ENCODE results near the gene DRGX. TPM values are rescaled to one million over a fixed set of nuclear protein-coding genes. Genes with fewer than 3 reads are reported as not detected.

Gene DRGX
- total RNA-seq, 1 donor from 2014 or later = not detected

DNA sequence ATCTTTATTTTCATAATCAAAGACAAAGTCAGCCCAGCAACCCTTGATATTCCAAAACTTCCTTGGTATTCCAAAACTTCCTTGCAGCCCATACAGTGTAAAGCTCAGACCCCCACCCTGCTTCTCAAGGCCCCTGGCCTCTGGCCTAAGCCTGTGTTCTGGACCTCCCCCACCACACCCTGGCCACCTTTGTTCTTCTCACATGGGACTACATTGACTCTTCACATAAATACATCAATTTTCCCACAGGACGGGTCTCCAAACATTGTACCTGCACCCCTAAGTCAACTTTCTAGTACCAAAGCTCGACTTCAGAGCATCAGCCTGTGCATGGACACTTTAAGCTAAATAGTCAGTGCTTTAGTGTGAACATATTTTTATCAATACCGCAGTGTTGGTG, 40.7 kb downstream of the DRGX start:
- DNase-seq = no peak
- H3K9me3 ChIP-seq (replicated peaks) = peaks cover 14% of the 10 kb centered on the region
- no peak overlapping the region for H3K4me3 ChIP-seq
- H3K27ac ChIP-seq (replicated peaks) = no peak overlapping the region
- intact Hi-C loops (cut with micrococcal nuclease) = no loop called here
- TF ChIP-seq, protein P1, sequence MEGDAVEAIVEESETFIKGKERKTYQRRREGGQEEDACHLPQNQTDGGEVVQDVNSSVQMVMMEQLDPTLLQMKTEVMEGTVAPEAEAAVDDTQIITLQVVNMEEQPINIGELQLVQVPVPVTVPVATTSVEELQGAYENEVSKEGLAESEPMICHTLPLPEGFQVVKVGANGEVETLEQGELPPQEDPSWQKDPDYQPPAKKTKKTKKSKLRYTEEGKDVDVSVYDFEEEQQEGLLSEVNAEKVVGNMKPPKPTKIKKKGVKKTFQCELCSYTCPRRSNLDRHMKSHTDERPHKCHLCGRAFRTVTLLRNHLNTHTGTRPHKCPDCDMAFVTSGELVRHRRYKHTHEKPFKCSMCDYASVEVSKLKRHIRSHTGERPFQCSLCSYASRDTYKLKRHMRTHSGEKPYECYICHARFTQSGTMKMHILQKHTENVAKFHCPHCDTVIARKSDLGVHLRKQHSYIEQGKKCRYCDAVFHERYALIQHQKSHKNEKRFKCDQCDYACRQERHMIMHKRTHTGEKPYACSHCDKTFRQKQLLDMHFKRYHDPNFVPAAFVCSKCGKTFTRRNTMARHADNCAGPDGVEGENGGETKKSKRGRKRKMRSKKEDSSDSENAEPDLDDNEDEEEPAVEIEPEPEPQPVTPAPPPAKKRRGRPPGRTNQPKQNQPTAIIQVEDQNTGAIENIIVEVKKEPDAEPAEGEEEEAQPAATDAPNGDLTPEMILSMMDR (IDR thresholded peaks at IDR 0.05; ENCODE audit: borderline replicate concordance) = no peak
- H3K4me1 ChIP-seq = peaks cover 9% of the 10 kb centered on the region
- H3K36me3 ChIP-seq = no peaks in the 10 kb centered on the region
- H3K27me3 ChIP-seq (ENCODE audit: low read depth) = no peaks in the 10 kb centered on the region

DNA sequence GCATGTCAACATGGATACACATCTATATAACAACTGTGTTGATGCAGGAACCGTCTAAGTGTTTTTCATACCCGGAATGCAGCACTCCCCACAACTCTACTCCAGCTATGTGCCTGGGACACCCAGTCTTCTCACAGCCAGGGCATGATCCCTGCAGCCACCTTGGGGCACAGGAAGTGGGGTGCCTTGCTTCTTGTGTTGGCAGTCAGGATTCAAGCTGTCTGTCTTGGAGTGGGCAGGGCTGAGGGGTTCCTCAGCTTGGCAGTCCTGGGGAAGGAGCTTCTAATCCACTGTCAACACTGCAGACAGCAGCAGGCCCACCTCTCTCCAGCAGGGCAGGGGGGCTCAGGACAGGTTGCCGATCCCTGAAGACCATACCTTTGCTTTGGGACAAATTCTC, 41.3 kb downstream of the DRGX start:
- peaks cover 21% of the 10 kb centered on the region for H3K9me3 ChIP-seq (replicated peaks)
- DNase-seq = no peak
- no peaks in the 10 kb centered on the region for H3K36me3 ChIP-seq
- H3K27me3 ChIP-seq (ENCODE audit: low read depth) = no peaks in the 10 kb centered on the region
- no peak overlapping the region for H3K4me3 ChIP-seq
- TF ChIP-seq, protein P1 (IDR thresholded peaks at IDR 0.05; ENCODE audit: borderline replicate concordance) = no peak
- H3K27ac ChIP-seq (replicated peaks) = no peak overlapping the region
- peaks cover 2% of the 10 kb centered on the region for H3K4me1 ChIP-seq
- intact Hi-C loops (cut with micrococcal nuclease) = no loop called here

DNA sequence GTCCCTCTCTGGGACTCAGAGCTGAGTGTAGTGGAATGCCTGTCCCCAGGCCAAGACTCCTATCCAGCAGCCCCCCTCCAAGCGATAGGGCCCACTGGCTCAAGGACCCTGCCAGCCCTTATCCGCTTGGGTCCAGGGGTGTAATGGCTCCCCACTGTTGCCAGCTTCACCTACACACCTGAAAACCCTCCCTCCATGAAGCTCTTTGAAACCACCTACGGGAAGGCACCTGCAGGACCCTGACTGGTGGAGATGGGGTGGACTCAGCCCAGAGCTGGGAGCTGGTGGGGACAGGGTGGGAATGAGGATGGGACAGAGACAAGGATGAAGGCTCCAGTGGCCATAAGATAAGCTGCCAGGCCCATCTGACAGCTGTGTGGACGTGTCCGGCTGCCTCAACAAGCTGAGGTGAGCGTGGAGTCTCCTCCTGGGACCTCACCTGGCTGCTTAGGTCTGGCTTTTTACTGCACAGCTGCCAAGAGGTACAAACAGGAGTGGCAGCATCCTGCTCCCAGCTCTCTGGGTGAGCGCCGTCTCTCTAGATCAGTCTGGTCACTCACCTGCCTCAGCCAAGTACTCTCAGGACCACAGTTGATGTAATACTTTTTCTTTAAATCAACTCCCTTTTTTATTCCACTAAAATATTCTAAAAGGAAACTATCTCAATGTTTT, 41.9 kb downstream of the DRGX start:
- no peak overlapping the region for H3K27ac ChIP-seq (replicated peaks)
- H3K4me3 ChIP-seq = no peak overlapping the region
- no peaks in the 10 kb centered on the region for H3K4me1 ChIP-seq
- TF ChIP-seq, protein P1 (IDR thresholded peaks at IDR 0.05; ENCODE audit: borderline replicate concordance) = no peak
- no peaks in the 10 kb centered on the region for H3K36me3 ChIP-seq
- no peaks in the 10 kb centered on the region for H3K27me3 ChIP-seq (ENCODE audit: low read depth)
- intact Hi-C loops (cut with micrococcal nuclease) = no loop called here
- DNase-seq = no peak
- peaks cover 23% of the 10 kb centered on the region for H3K9me3 ChIP-seq (replicated peaks)

DNA sequence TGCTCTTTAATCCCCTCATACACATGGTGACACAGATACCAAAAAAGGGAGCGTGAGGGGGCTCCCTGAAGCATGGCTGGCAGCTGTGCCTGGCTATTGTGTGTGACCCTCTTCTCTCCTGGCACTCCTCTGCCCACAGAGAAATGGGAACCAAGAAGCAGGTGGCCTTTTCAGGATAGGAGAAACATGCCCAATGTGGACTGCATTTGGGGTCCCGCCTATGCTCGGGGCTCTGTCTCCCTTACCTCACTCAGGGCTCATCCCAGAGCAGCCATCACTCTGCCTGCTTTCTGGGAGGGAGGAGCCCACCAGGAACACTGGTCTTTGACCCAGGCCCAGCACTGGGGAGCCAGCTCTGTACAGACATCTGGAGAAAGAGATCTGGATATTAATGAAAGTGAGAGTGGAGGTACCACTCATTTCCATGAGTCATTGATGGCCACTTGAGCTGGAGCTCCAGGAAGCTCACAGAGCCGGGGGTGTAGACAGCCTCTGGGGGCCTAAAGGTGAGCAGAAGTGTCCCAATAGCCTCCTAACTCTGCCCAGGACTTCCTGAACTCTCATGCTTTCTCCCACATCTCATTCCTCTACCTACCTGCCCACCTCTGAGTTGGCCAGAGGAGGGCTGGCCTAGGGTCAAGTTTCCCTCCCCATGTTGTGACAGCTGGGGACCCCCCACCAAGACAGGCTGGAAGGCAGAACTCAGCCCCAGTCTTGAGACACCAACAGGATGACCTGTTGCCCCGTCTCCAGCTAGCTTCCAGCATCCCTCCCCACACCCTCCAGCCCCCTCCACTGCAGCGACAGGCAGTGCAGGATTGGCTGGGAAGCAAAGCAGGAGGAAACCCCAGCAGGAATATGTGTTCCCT, 42.6 kb downstream of the DRGX start:
- Histone ChIP-seq H3K4me1 (no peaks in the 10 kb centered on the region), H3K27ac (replicated peaks) (no peak overlapping the region), H3K36me3 (no peaks in the 10 kb centered on the region), H3K4me3 (no peak overlapping the region), H3K9me3 (replicated peaks) (peaks cover 23% of the 10 kb centered on the region), H3K27me3 (ENCODE audit: low read depth) (no peaks in the 10 kb centered on the region)
- DNase-seq = no peak
- intact Hi-C loops (cut with micrococcal nuclease) = no loop called here
- TF ChIP-seq, protein P1 (IDR thresholded peaks at IDR 0.05; ENCODE audit: borderline replicate concordance) = no peak

DNA sequence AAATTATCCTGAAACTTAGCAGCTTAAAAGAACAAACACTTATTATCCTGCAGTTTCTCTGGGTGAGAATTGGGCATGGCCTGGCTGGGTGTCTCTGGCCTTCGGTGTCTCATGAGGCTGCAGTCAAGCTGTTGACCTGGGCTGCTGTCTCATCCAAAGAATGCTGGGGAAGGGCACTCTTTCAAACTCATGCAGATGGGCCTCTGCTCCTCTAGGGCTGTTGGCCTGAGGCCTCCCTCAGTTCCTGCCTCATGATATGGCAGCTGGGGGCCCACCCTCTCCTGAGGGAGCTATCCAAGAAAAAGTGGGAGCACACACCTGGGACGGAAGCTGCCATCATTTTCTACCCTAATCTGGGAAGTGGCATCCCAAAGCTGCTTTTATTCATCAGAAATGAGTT, 43.6 kb downstream of the DRGX start:
- Histone ChIP-seq H3K9me3 (replicated peaks) (peaks cover 17% of the 10 kb centered on the region), H3K27me3 (ENCODE audit: low read depth) (no peaks in the 10 kb centered on the region), H3K4me1 (no peaks in the 10 kb centered on the region), H3K4me3 (no peak overlapping the region), H3K36me3 (no peaks in the 10 kb centered on the region), H3K27ac (replicated peaks) (no peak overlapping the region)
- TF ChIP-seq, protein P1 (IDR thresholded peaks at IDR 0.05; ENCODE audit: borderline replicate concordance) = no peak
- intact Hi-C loops (cut with micrococcal nuclease) = no loop called here
- DNase-seq = no peak

All from left ventricle myocardium inferior (tissue), 1 donor.